OCI-LY1 (cell line): Measurements from ENCODE around the gene TAGLN2.

Experiments used
- CTCF ChIP-seq: fragments of 200-600 bp; sonication (generic), shearing (Covaris generic); IDR thresholded peaks from 2 replicates; pipeline ENCODE4 v1.5.1; 2017; ENCODE audit warnings: mild to moderate bottlenecking, antibody characterized with exemption, low read length, moderate library complexity, mixed read lengths
- EZH2 ChIP-seq: fragments of 200-600 bp; sonication (generic), shearing (Covaris generic); IDR thresholded peaks from 2 replicates; pipeline ENCODE4 v1.8.0; 2017; ENCODE audit warnings: borderline replicate concordance, mixed run types, mild to moderate bottlenecking, antibody characterized with exemption, low read length, moderate library complexity, mixed read lengths

- TF ChIP-seq CTCF = no peak
- TF ChIP-seq EZH2 = no peak
Measured at GRCh38 chr1:159869173-159869572, 56.1 kb downstream of the TAGLN2 start.
